Skeletal muscle satellite cell (primary cell): Measurements from ENCODE around the gene FAM131B.

Source experiments
- H3K27me3 ChIP-seq: 2 replicates; pipeline ENCODE4 v1.7.0; 2013; ENCODE audit warnings: low read length; ENCODE audit not compliant: control insufficient read depth, insufficient read depth
- H3K36me3 ChIP-seq: 2 replicates; pipeline ENCODE4 v1.7.0; 2013; ENCODE audit warnings: mild to moderate bottlenecking, control low read depth, low read length; ENCODE audit not compliant: insufficient read depth
- H3K4me1 ChIP-seq: 2 replicates; pipeline ENCODE4 v1.7.0; 2013; ENCODE audit warnings: low read length; ENCODE audit not compliant: control insufficient read depth, insufficient read depth
- H3K4me2 ChIP-seq: 2 replicates; pipeline ENCODE4 v1.7.0; 2013; ENCODE audit warnings: mild to moderate bottlenecking, low read length
- H3K4me3 ChIP-seq: 2 replicates; pipeline ENCODE4 v1.7.0; 2013; ENCODE audit warnings: low read length
- H3K9ac ChIP-seq: 2 replicates; pipeline ENCODE4 v1.7.0; 2013; ENCODE audit warnings: mild to moderate bottlenecking, low read depth, low read length, moderate library complexity
- H3K9me3 ChIP-seq: replicated peaks from 2 replicates; pipeline ENCODE4 v1.7.0; 2013; ENCODE audit warnings: mild to moderate bottlenecking, control low read depth, low read length

The FAM131B gene

GRCh38 chr7:143385891-143386781 lies 23.6 kb upstream of the FAM131B start:
- peaks cover 81% of the 10 kb centered on the region for H3K4me1 ChIP-seq
- H3K9me3 ChIP-seq, result no peaks in the 10 kb centered on the region
- H3K9ac ChIP-seq, result peak overlapping the region; percentile 35
- peaks cover 89% of the 10 kb centered on the region for H3K36me3 ChIP-seq
- peak overlapping the region; percentile 89 for H3K4me2 ChIP-seq
- H3K4me3 ChIP-seq, result peak overlapping the region; percentile 93
- H3K27me3 ChIP-seq, result no peaks in the 10 kb centered on the region

- Histone ChIP-seq H3K4me1 (peaks cover 69% of the 10 kb centered on the region), H3K9ac (peak overlapping the region; percentile 99), H3K9me3 (no peaks in the 10 kb centered on the region), H3K36me3 (peaks cover 79% of the 10 kb centered on the region), H3K4me3 (peak overlapping the region; percentile 93), H3K27me3 (no peaks in the 10 kb centered on the region), H3K4me2 (peak overlapping the region; percentile 89)
These were observed 22.4 kb upstream of the FAM131B start for GRCh38 chr7:143384661-143385631.

GRCh38 chr7:143384148-143384547 lies 21.6 kb upstream of the FAM131B start:
- H3K27me3 ChIP-seq, result no peaks in the 10 kb centered on the region
- H3K9me3 ChIP-seq, result no peaks in the 10 kb centered on the region
- peak overlapping the region; percentile 89 for H3K4me2 ChIP-seq
- H3K36me3 ChIP-seq, result peaks cover 71% of the 10 kb centered on the region
- peaks cover 69% of the 10 kb centered on the region for H3K4me1 ChIP-seq
- peak overlapping the region; percentile 93 for H3K4me3 ChIP-seq
- H3K9ac ChIP-seq, result peak overlapping the region; percentile 99

- no peaks in the 10 kb centered on the region for H3K27me3 ChIP-seq
- peak overlapping the region; percentile 89 for H3K4me2 ChIP-seq
- H3K36me3 ChIP-seq, result peaks cover 65% of the 10 kb centered on the region
- peak overlapping the region; percentile 99 for H3K9ac ChIP-seq
- H3K4me1 ChIP-seq, result peaks cover 67% of the 10 kb centered on the region
- no peaks in the 10 kb centered on the region for H3K9me3 ChIP-seq
- H3K4me3 ChIP-seq, result peak overlapping the region; percentile 93
These were observed 21.1 kb upstream of the FAM131B start for GRCh38 chr7:143383642-143383957.

GRCh38 chr7:143382791-143383641 lies 20.5 kb upstream of the FAM131B start:
- no peaks in the 10 kb centered on the region for H3K27me3 ChIP-seq
- peak overlapping the region; percentile 99 for H3K9ac ChIP-seq
- H3K9me3 ChIP-seq, result no peaks in the 10 kb centered on the region
- H3K4me1 ChIP-seq, result peaks cover 63% of the 10 kb centered on the region
- H3K4me2 ChIP-seq, result peak overlapping the region; percentile 89
- peaks cover 59% of the 10 kb centered on the region for H3K36me3 ChIP-seq
- H3K4me3 ChIP-seq, result peak overlapping the region; percentile 93

- Histone ChIP-seq H3K9me3 (no peaks in the 10 kb centered on the region), H3K36me3 (peaks cover 52% of the 10 kb centered on the region), H3K9ac (peak overlapping the region; percentile 99), H3K27me3 (no peaks in the 10 kb centered on the region), H3K4me2 (peak overlapping the region; percentile 89), H3K4me3 (peak overlapping the region; percentile 93), H3K4me1 (peaks cover 57% of the 10 kb centered on the region)
These were observed 19.7 kb upstream of the FAM131B start for GRCh38 chr7:143382126-143382790.

DNA sequence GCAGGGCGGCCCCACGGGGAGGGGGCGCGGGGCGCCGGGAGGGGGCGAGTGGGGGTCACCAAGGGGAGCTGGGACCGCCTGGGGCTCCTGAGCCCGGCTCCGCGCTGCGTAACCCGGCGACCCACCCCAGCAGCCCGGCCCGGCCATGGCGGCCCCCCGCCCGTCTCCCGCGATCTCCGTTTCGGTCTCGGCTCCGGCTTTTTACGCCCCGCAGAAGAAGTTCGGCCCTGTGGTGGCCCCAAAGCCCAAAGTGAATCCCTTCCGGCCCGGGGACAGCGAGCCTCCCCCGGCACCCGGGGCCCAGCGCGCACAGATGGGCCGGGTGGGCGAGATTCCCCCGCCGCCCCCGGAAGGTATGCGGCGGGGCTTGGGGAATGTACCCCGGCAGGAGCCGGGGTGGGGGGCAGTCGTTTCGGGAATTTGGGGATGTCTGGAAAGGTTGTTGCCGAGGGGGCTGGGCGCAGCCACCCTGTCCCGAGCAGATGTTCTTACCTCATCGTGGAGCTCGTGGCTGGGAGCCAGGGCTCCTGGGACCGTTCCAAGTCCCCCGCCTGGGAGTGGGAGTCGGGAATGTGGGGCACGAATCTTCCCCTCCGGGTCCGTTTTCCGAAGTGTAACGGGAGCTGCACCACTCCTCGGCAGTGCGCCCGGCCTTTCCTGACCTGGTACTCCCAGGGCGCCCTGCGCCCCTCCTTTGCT lies 19.1 kb upstream of the FAM131B start:
- peak overlapping the region; percentile 93 for H3K4me3 ChIP-seq
- H3K27me3 ChIP-seq, result no peaks in the 10 kb centered on the region
- H3K9ac ChIP-seq, result peak overlapping the region; percentile 99
- no peaks in the 10 kb centered on the region for H3K9me3 ChIP-seq
- peaks cover 45% of the 10 kb centered on the region for H3K36me3 ChIP-seq
- peak overlapping the region; percentile 89 for H3K4me2 ChIP-seq
- H3K4me1 ChIP-seq, result peaks cover 50% of the 10 kb centered on the region

DNA sequence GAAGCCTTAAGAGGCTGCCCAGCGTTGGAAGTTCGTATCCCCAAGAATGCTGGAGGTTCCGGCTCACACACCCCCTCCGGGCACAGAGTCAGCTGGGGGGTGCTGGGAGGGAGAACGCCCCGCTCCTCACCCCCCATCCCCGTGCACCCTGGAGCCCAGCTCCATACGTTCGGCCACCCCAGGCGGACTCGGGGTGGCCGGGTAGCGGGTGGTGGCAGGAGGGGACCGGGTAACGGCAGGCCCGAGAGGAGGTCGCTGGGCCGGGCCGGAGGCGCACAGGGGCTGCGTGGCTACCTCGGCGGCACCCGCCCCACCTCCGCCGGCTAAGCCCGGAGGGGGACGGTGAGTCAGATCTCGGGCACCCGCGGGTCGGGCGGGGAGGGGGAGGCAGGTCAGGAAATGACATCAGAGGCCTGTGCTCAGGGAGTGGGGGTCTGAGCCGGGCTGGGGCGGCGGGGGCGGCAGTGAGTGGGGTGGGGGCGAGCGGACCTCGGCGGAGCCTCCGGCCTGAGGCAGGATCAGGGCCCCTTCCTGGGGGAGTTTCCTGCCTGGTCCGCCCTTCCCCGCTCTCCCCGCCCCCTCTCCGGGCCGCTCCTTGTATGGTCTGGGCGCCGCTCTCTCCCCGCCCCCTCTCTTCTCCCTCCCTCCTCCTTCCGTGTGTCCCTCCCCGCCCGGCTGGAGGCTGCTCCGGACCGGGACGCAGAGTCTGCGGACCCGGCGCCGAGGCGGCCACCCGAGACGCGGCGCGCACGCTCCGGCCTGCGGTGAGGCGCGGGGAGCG lies 18.3 kb upstream of the FAM131B start, which contains the start of gene ZYX:
ZYX (plus strand) TSS at position 700 of the 781 bp plus-strand sequence. CDS start 227 bp downstream, outside the sequence.
- Histone ChIP-seq H3K9ac (peak within 1 kb of the TSS; percentile 99), H3K9me3 (no peaks in the 10 kb centered on the region), H3K36me3 (peaks cover 38% of the 10 kb centered on the region), H3K4me3 (peak within 1 kb of the TSS; percentile 93), H3K27me3 (no peaks in the 10 kb centered on the region), H3K4me2 (peak within 1 kb of the TSS; percentile 95), H3K4me1 (peaks cover 49% of the 10 kb centered on the region)

- Histone ChIP-seq H3K9ac (peak overlapping the region; percentile 99), H3K4me3 (peak overlapping the region; percentile 93), H3K9me3 (no peaks in the 10 kb centered on the region), H3K4me1 (peaks cover 50% of the 10 kb centered on the region), H3K27me3 (no peaks in the 10 kb centered on the region), H3K4me2 (peak overlapping the region; percentile 95), H3K36me3 (peaks cover 34% of the 10 kb centered on the region)
These were observed 17.7 kb upstream of the FAM131B start for GRCh38 chr7:143380260-143380645.
